AG04449 (cell line): ENCODE measurements around the gene ACKR3.

Experiments used
- CTCF ChIA-PET: fragments of 350-600 bp; formaldehyde crosslinking; extraction: SDS; loops from one replicate; lab custom pipeline; 2021; ENCODE audit warnings: antibody characterized with exemption; lab: Yijun Ruan, JAX
- POLR2A ChIA-PET: fragments of 400-600, 350-600 bp; formaldehyde crosslinking; extraction: SDS; loops from one replicate; lab custom pipeline; 2020; ENCODE audit warnings: antibody characterized with exemption, inconsistent platforms; lab: Yijun Ruan, JAX
- DNase-seq: peaks from one replicate; pipeline ENCODE4 v3.0.0-alpha.2; 2010; ENCODE audit warnings: low read depth, low spot score
- H3K4me3 ChIP-seq: 2 replicates; pipeline ENCODE4 v1.5.1; 2011; ENCODE audit warnings: low read depth, mild to moderate bottlenecking, control low read depth, low read length
- TF ChIP-seq, protein P1 (sequence below): IDR thresholded peaks from one replicate; pipeline ENCODE4 v1.5.1; 2011; ENCODE audit warnings: mild to moderate bottlenecking, moderate library complexity, low read length, control low read depth, inconsistent platforms; ENCODE audit not compliant: insufficient read depth; ENCODE audit errors: missing control alignments

The ACKR3 gene

DNA sequence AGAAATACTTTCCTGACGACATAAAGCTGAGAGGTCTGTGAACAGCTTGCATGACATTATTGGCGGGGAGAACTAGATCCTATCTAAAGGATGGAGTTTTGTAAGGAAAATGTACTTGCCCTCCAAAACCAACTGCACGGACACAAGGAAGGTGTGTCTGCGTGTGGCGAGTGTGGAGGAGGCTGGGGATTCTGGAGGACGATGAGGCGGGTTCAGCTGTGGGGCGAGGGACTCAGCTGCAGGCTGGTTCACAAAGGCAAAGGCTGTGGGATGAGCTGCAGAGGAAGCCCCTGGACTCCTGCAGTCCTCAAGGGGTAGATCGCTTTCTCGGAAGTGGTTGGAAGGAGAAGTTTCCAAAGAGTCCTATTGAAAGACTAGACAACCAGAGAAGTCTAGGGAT lies 48.2 kb downstream of the ACKR3 start:
- ChIA-PET POLR2A (no interaction called here), CTCF (no interaction called here)
- no peak overlapping the region for H3K4me3 ChIP-seq
- TF ChIP-seq, protein P1, sequence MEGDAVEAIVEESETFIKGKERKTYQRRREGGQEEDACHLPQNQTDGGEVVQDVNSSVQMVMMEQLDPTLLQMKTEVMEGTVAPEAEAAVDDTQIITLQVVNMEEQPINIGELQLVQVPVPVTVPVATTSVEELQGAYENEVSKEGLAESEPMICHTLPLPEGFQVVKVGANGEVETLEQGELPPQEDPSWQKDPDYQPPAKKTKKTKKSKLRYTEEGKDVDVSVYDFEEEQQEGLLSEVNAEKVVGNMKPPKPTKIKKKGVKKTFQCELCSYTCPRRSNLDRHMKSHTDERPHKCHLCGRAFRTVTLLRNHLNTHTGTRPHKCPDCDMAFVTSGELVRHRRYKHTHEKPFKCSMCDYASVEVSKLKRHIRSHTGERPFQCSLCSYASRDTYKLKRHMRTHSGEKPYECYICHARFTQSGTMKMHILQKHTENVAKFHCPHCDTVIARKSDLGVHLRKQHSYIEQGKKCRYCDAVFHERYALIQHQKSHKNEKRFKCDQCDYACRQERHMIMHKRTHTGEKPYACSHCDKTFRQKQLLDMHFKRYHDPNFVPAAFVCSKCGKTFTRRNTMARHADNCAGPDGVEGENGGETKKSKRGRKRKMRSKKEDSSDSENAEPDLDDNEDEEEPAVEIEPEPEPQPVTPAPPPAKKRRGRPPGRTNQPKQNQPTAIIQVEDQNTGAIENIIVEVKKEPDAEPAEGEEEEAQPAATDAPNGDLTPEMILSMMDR: no peak
- DNase-seq: no peak

DNA sequence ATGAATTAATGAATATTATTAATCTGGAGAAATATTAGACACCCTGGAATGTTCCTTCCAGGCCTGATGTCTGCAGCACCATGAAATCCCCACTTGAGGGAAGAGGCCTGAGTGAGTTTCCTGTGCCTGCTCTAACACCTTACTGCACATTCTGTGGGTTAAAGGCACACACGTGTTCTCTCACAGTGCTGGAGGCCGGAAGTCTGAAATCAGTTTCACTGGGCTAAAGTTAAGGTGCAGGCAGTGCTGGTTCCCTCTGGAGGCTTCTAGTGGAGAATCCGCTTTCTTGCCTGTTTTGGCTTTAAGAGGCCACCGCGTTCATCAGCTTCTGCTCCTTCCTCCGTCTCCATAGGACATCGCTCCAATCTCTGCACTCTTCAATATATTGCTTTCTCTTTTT lies 48.7 kb downstream of the ACKR3 start:
- CTCF ChIA-PET: no interaction called here
- TF ChIP-seq, protein P1: no peak
- DNase-seq: no peak
- H3K4me3 ChIP-seq: no peak overlapping the region
- POLR2A ChIA-PET: no interaction called here

DNA sequence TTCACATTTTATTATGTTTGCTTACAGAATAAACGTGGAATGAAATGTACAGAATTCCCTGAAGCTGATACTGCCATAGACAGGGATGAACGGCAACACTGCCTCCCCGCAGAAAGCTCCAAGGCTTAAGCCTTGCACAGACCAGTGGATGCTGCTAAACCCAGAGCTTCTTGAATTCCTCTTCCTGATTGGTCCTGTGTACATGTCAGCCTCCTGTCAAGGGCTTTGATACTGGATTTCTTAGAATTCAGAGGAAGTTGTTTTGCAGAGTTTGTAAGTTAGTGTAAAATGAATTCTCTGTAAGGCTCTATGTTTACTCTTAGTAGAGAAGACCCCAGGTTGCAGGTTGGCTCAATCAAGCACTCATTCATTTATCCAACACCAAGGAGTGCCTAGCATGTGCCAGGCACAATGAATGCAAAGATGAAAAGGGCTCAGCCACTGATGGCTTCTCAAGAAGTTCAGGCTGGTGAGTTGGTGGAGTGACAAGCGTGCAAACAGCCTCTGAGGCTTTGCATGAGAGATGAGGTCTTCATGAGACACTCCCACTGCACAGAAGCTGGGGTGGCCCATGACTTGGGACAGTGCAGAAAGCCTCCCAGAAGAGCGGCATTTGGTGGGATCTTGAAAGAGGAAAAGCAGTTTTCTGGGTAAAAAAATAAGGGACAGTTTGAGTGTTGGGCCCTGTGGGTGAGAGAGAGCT lies 50.4 kb downstream of the ACKR3 start:
- no peak overlapping the region for H3K4me3 ChIP-seq
- ChIA-PET CTCF (no interaction called here), POLR2A (no interaction called here)
- no peak for DNase-seq
- TF ChIP-seq, protein P1: no peak

DNA sequence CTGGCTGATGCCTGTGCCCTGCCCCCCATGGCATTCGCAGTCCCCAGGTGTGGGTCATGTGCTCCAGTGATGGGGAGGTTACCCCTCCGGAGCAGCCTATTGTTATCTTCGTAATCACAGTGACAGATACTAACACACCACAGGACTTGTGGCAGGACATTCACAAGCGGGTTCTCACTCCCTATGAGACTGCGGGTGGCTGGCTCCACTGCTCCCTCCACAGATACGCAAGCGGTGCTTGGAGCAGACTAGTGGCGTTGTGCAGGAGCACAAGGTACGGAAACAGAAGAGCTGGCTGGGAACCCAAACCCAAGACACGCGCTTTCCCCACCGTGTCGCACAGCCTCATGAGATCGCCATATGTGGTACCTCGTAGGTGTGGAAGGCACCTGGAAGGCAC lies 52.2 kb downstream of the ACKR3 start:
- TF ChIP-seq, protein P1: no peak
- no peak overlapping the region for H3K4me3 ChIP-seq
- DNase-seq: no peak
- ChIA-PET CTCF (no interaction called here), POLR2A (no interaction called here)

DNA sequence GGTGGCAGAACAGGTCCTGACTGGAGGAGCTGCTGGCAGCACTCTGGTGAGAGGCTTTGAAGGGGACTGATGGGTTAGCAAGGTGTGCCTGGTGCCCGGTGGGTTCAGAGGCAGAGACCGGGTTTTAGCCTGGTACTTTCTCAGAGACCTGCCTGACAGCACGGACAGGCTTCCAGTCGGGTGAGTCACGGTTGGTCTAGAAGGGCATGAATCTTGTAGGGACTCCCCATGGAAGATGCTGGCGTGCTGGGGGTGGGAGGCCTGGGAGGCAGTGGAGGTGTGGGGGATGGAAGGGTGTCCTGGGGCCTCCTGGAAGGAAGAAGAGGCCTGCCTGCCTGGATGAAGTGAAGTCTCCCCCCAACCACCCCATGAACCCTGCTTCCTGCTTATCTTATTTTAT lies 52.6 kb downstream of the ACKR3 start:
- ChIA-PET CTCF (no interaction called here), POLR2A (no interaction called here)
- TF ChIP-seq, protein P1: no peak
- H3K4me3 ChIP-seq: no peak overlapping the region
- DNase-seq: no peak

DNA sequence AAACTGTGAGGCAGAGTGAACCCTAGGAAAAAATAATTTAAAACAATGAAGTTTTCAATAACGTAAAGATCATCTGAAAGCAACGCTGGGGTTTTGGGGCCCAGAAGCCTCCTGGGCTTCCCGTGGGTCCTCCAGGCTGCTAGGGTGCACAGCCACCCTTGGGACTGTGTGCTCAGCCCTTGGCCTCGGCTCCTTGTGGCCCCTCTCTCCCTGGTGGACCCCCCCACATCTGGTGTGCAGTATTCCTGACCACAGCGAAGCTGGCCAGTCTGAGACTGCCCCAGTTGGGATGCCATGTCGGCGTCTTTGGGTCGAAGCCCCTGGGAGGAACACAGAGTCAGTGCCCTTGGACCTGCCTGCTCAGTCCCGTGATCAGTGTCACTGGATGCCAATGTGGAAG lies 53.0 kb downstream of the ACKR3 start:
- no peak overlapping the region for H3K4me3 ChIP-seq
- ChIA-PET POLR2A (no interaction called here), CTCF (no interaction called here)
- TF ChIP-seq, protein P1: no peak
- no peak for DNase-seq
